Measurements from ENCODE around the gene PTOV1. TPM values are rescaled to one million over a fixed set of nuclear protein-coding genes. Genes with fewer than 3 reads are reported as not detected.
A peak's percentile ranks its signal among the peaks of the same experiment; 100 is the strongest.

The PTOV1 gene
- total and polyA plus RNA-seq, 10 of the 15 experiments (the other 5 are each of a cell fraction or from before 2014, with no cell fraction given): 3.2 to 83.5 (median 22.3) TPM

DNA sequence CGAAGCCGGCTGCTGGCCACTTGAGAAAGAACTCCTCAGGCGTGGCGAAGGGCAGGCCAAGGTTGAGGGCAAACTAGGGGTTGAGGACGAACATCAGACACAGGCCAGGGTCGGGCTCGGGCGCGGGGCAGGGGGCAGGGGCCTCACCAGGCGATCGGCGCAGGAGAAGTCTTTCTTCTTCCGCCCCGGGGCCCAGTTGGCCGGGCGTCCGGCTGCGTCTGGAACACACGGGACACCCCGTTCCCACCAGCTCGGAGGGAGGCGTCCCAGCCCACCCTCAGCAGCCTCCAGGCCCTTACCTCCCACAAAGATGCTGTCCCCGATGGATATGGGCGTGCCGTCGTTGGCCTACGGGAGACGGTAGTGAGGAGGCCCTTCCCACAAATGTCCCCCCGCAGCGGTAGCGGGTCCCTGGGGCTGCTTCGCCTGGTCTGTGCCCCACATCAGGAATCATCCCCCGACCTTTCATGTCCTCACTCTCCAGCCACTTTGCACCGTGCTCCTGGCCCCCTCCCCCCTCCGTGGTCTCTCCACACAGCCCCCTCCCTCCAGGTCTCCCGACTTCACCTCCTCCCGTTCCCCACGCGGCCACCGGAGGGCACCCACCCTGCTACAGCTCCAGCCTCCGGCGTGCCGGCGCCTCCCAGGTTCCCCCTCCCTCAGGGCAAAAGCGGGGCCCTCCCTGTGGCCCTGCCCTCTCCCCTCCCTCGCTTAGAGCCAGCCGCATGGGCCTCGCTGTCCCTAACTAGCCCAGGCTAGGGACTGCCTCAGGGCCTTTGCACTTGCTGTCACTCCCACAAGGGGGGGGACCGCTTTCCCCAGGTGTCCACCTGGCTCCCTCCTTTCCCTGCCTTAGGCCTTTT lies 11.7 kb downstream of the PTOV1 start:
- no peak for DNase-seq (ENCODE audit: low read depth, low spot score)
- no peak overlapping the region for H3K4me2 ChIP-seq (ENCODE audit: control insufficient read depth, insufficient read depth)
- H4K20me1 ChIP-seq (ENCODE audit: control insufficient read depth, insufficient read depth): no peaks in the 10 kb centered on the region
- WGBS (ENCODE audit: insufficient coverage, insufficient replicate concordance, low lambda C conversion rate, missing lambda C conversion rate): 99% methylated on average over 28 of the region's 49 CpGs
- TF ChIP-seq MYB (IDR thresholded peaks at IDR 0.05; ENCODE audit: borderline replicate concordance, low read depth, low read length): no peak
- TF ChIP-seq, protein P1, sequence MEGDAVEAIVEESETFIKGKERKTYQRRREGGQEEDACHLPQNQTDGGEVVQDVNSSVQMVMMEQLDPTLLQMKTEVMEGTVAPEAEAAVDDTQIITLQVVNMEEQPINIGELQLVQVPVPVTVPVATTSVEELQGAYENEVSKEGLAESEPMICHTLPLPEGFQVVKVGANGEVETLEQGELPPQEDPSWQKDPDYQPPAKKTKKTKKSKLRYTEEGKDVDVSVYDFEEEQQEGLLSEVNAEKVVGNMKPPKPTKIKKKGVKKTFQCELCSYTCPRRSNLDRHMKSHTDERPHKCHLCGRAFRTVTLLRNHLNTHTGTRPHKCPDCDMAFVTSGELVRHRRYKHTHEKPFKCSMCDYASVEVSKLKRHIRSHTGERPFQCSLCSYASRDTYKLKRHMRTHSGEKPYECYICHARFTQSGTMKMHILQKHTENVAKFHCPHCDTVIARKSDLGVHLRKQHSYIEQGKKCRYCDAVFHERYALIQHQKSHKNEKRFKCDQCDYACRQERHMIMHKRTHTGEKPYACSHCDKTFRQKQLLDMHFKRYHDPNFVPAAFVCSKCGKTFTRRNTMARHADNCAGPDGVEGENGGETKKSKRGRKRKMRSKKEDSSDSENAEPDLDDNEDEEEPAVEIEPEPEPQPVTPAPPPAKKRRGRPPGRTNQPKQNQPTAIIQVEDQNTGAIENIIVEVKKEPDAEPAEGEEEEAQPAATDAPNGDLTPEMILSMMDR (IDR thresholded peaks at IDR 0.05 in 2 of 3, conservative IDR thresholded peaks at IDR 0.05 in 1 of 3; ENCODE audit: control insufficient read depth in 2 of 3, extremely low read depth in 1 of 3, insufficient read depth in 1 of 3, low read depth in 3 of 3, low read length in 3 of 3): peak; percentile 3 to 39 (median 21); a peak in 2 of 6 replicates
- no peak overlapping the region for H3K4me3 ChIP-seq
- in situ Hi-C loops (cut with MboI) (no loop called here), intact Hi-C loops (cut with micrococcal nuclease; ENCODE audit: unreplicated experiment) (no loop called here)
- no peak overlapping the region for H3K9ac ChIP-seq (ENCODE audit: control insufficient read depth, insufficient read depth, low read length)
- H3K9me3 ChIP-seq (replicated peaks; ENCODE audit: control insufficient read depth, insufficient read depth, low read length): no peaks in the 10 kb centered on the region
- no peak overlapping the region for H2AFZ ChIP-seq (ENCODE audit: control insufficient read depth, low read depth, low read length)
- ATAC-seq: no peak
- peaks cover 9 to 28% of the 10 kb centered on the region in 2 experiments for H3K36me3 ChIP-seq (ENCODE audit: control insufficient read depth in 2 of 2, insufficient read depth in 2 of 2, low read length in 1 of 2)
- peaks cover 18% of the 10 kb centered on the region for H3K79me2 ChIP-seq (ENCODE audit: control insufficient read depth, insufficient read depth, low read length)
- ChIA-PET CTCF (interaction anchor here (1.4 to 1.5 kb wide), 2 partner anchors 9 to 12 kb away, joined by 3 read pairs; partner anchors contain the start of gene PTOV1), SMC1A (ENCODE audit: uncharacterized antibody, unreplicated experiment) (no interaction called here), POLR2A (no interaction called here), RAD21 (ENCODE audit: unreplicated experiment) (no interaction called here)
- FAIRE-seq: no peak
- H3K27ac ChIP-seq (ENCODE audit: control insufficient read depth, insufficient read depth): no peak overlapping the region
- peaks cover 3% of the 10 kb centered on the region; the same call in 1 of the 2 replicates for H3K4me1 ChIP-seq (ENCODE audit: control insufficient read depth, insufficient read depth, low read length)
- no TSS peak for BruUV-seq (replicated peaks)
- no peaks in the 10 kb centered on the region for H3K27me3 ChIP-seq (replicated peaks in 1 of 2; ENCODE audit: control insufficient read depth in 2 of 2, insufficient read depth in 2 of 2, low read length in 1 of 2)

Data from GM12878 (cell line).